ENCODE measurements around the gene AGTRAP. TPM values are rescaled to one million over a fixed set of nuclear protein-coding genes. Genes with fewer than 3 reads are reported as not detected.

Gene AGTRAP
- total and polyA plus RNA-seq, 9 of the 15 experiments (the other 6 are each of a cell fraction or from before 2014, with no cell fraction given), result 26.8 to 105 (median 57.5) TPM

GRCh38 chr1:11693024-11693590, 42.8 kb upstream of the AGTRAP start (continued):
- TF ChIP-seq ZNF561 (CRISPR knock-in tag; conservative IDR thresholded peaks at IDR 0.05), result no peak
- no peak for TF ChIP-seq PRPF4 (IDR thresholded peaks at IDR 0.05; ENCODE audit: insufficient read depth, low read depth, low read length, poor library complexity, severe bottlenecking)
- no peak for TF ChIP-seq HBP1 (CRISPR knock-in tag; IDR thresholded peaks at IDR 0.05)
- no peak for TF ChIP-seq ZKSCAN8 (CRISPR knock-in tag; IDR thresholded peaks at IDR 0.05)
- TF ChIP-seq ZNF436 (CRISPR knock-in tag; IDR thresholded peaks at IDR 0.05), result no peak
- TF ChIP-seq KDM1A (IDR thresholded peaks at IDR 0.05), result peak; percentile 45 to 57; a peak in 3 of 4 replicates
- TF ChIP-seq TGIF2 (CRISPR knock-in tag; IDR thresholded peaks at IDR 0.05), result no peak
- no peak for TF ChIP-seq FOXA3 (CRISPR knock-in tag; conservative IDR thresholded peaks at IDR 0.05 in 1 of 2, IDR thresholded peaks at IDR 0.05 in 1 of 2)
- 0 out of 2 replicates have a peak, but pooled peaks have one; percentile 12 for TF ChIP-seq MAX (CRISPR knock-in tag; IDR thresholded peaks at IDR 0.05)
- no peak for TF ChIP-seq NBN (IDR thresholded peaks at IDR 0.05; ENCODE audit: low read depth)
- no peak for TF ChIP-seq SREBF1 (IDR thresholded peaks at IDR 0.05; ENCODE audit: borderline replicate concordance, low read depth, low read length)
- TF ChIP-seq ZNF395 (CRISPR knock-in tag; IDR thresholded peaks at IDR 0.05), result 0 out of 2 replicates have a peak, but pooled peaks have one; percentile 57
- TF ChIP-seq ZNF217 (CRISPR knock-in tag; IDR thresholded peaks at IDR 0.05), result no peak
- TF ChIP-seq MBD2 (IDR thresholded peaks at IDR 0.05; ENCODE audit: borderline replicate concordance, low read depth), result peak; percentile 29; the same call in 1 of the 2 replicates
- no peak for TF ChIP-seq ARID4B (CRISPR knock-in tag; IDR thresholded peaks at IDR 0.05)
- TF ChIP-seq ZNF398 (CRISPR knock-in tag; IDR thresholded peaks at IDR 0.05), result no peak
- TF ChIP-seq OTX1 (CRISPR knock-in tag; IDR thresholded peaks at IDR 0.05), result no peak
- no peak for TF ChIP-seq CHD2 (IDR thresholded peaks at IDR 0.05; ENCODE audit: low read depth, low read length)
- no peak for TF ChIP-seq ZNF311 (CRISPR knock-in tag; IDR thresholded peaks at IDR 0.05)
